Gastroesophageal sphincter (tissue), 3 donors: ENCODE measurements around the gene TRAPPC2L.

Experiments used
- POLR2A ChIP-seq, 2 donors: fragments of 450-650 bp; IDR thresholded peaks; one replicate each; pipeline ENCODE4 v1.6.1; 2017; ENCODE audit warnings: antibody characterized with exemption in 2 of 2, mild to moderate bottlenecking in 2 of 2, moderate library complexity in 1 of 2
- POLR2AphosphoS5 ChIP-seq: sonication (generic); formaldehyde crosslinking; IDR thresholded peaks from one replicate; pipeline ENCODE4 v1.6.1; 2017; ENCODE audit warnings: antibody characterized with exemption
- TF ChIP-seq, protein P1 (sequence below), 4 experiments: fragments of 200-600 bp in 2 of 4; fragments of 450-650 bp in 2 of 4; sonication (generic) in 1 of 4; IDR thresholded peaks; one replicate each; pipeline ENCODE4 v1.5.1; 2017 to 2019; ENCODE audit warnings: antibody characterized with exemption in 4 of 4, mild to moderate bottlenecking in 2 of 4, moderate library complexity in 2 of 4

DNA sequence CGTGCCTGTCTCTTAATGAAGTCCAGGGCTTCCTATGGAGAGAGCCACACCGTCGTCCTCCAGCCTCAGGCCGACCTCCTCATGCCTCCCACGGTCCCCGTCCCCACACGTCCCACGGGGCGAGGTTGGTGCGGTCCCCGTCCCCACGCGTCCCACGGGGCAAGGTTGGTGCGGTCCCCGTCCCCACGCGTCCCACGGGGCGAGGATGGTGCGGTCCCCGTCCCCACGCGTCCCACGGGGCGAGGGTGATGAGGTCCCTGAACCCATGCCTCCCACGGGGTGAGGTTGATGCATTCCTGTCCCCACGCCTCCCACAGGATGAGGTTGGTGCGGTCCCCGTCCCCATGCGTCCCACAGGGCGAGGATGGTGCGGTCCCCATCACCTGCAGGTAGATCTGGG, 21.1 kb upstream of the TRAPPC2L start:
- no peak for TF ChIP-seq POLR2A (IDR thresholded peaks at IDR 0.05)
- TF ChIP-seq POLR2AphosphoS5: no peak
- TF ChIP-seq, protein P1, sequence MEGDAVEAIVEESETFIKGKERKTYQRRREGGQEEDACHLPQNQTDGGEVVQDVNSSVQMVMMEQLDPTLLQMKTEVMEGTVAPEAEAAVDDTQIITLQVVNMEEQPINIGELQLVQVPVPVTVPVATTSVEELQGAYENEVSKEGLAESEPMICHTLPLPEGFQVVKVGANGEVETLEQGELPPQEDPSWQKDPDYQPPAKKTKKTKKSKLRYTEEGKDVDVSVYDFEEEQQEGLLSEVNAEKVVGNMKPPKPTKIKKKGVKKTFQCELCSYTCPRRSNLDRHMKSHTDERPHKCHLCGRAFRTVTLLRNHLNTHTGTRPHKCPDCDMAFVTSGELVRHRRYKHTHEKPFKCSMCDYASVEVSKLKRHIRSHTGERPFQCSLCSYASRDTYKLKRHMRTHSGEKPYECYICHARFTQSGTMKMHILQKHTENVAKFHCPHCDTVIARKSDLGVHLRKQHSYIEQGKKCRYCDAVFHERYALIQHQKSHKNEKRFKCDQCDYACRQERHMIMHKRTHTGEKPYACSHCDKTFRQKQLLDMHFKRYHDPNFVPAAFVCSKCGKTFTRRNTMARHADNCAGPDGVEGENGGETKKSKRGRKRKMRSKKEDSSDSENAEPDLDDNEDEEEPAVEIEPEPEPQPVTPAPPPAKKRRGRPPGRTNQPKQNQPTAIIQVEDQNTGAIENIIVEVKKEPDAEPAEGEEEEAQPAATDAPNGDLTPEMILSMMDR (IDR thresholded peaks at IDR 0.05): no peak
